GM23248 (cell line): ENCODE results near the gene ROCK2.

Source experiments
- EZH2 ChIP-seq: fragments of 200-600 bp; sonication (generic); IDR thresholded peaks from 2 replicates; pipeline ENCODE4 v1.6.1; 2018; ENCODE audit warnings: antibody characterized with exemption, mild to moderate bottlenecking; ENCODE audit not compliant: insufficient read depth, poor library complexity, severe bottlenecking
- EZH2phosphoT487 ChIP-seq: fragments of 200-600 bp; sonication (generic); IDR thresholded peaks from 2 replicates; pipeline ENCODE4 v1.6.1; 2018; ENCODE audit warnings: antibody characterized with exemption, moderate library complexity, mild to moderate bottlenecking, low read depth; ENCODE audit not compliant: insufficient read depth

DNA sequence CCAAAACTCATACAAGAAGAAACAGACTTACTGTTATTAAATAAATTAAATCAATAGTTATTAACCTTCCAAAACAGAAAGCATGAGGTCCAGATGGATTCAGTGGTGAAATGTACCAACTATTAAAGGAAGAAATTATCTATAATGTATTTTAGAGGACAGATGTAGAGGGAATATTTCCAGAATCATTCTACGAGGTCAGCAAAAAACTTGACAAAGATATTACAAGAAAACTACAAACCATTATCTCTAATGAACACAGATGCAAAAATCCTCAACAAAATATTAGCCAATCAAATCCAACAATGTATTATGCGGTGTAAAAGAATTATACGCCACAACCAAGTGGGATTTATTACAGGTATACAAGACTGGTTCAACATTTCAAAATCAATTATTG lies 63.7 kb downstream of the ROCK2 start:
- no peak for TF ChIP-seq EZH2
- no peak for TF ChIP-seq EZH2phosphoT487
